Middle frontal gyrus (tissue), 1 donor: ENCODE data around the gene IL1A.
"Not testable (repeated sequence)": the region's sequence is repeated elsewhere in the genome, so short reads cannot be mapped to it uniquely, and the experiment has no call there.

ENCODE experiments used
- DNase-seq: peaks from one replicate; pipeline ENCODE4 v3.0.0-alpha.2; 2015; ENCODE audit warnings: low spot score; ENCODE audit errors: extremely low spot score

IL1A gene, protein sequence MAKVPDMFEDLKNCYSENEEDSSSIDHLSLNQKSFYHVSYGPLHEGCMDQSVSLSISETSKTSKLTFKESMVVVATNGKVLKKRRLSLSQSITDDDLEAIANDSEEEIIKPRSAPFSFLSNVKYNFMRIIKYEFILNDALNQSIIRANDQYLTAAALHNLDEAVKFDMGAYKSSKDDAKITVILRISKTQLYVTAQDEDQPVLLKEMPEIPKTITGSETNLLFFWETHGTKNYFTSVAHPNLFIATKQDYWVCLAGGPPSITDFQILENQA

DNA sequence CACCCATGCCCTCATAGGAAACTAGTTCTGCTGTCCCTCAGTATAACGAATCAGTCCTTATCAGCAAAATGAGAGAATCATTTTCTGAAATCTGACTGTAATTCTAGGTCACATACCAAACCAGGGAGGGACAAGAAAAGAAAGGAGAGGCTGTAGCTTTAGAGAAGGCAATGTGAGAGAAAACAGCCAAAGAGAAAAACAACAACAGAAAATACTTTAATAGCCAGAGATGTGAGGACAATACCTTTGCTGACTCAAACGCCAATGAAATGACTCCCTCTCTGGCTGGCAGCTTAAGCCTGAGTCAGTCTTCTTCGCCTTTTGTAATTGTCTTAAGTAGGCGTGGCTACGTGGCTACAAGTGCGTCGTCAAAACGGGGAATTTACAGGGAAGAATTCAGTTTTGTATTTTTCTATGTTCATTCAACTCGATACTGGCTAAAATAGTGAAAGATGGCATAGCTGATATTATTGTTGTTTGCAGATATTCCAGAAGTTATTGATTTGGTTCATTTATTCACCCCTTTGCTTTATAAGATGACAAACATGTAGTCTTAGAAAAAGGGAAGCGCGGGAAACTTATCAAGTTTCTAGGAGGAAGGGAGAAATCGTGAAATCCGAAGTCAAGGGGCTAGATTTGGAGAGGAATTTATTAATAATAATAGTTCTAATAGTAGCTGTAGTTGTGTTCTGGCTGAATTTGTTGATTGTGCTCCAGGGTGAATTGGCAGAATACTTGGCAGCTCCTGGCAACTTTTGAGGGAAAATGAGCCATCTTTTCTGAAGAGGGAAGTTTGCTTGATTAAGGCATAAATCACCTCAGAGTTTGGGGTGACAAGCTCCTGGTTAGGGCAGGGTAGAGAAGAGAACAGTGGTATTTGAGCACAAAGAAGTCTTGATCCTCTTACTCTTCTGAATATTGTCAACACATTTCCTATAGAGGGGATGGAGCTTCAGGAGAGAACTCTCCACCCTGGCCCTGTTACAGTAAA lies at the start of gene IL1A:
IL1A (minus strand) TSS at position 295 of the 991 bp plus-strand sequence. CDS start 723 bp downstream, outside the sequence.
- no peak for DNase-seq

DNA sequence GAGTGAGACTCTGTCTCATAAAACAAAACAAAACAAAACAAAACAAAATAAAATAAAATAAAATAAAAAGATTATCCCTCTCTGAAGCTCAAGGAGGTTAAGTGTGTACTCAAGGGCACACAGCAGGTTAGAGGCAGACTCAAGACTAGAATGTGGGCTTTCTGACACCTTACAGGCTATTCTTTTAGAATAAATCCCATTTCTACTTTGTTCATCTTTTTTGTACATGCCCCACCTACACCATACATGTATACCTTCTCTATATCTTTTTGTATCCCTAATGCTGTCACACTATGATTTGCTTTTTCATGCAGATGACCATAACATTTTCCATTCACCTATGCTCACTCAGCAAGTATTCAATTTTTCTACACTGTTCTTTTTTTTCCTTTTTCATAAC lies 49.7 kb upstream of the IL1A start:
- DNase-seq: no peak

DNA sequence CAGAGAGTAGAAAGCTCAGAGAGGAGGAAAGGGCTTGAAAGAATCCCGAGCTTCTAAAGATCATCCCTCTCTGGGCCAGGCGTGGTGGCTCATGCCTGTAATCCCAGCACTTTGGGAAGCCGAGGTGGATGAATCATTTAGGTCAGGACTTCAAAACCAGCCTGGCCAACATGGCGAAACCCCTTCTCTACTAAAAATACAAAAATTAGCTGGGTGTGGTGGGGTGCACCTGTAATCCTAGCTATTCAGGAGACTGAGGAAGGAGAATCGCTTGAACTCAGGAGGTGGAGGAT lies 49.3 kb upstream of the IL1A start:
- not testable (repeated sequence) for DNase-seq

DNA sequence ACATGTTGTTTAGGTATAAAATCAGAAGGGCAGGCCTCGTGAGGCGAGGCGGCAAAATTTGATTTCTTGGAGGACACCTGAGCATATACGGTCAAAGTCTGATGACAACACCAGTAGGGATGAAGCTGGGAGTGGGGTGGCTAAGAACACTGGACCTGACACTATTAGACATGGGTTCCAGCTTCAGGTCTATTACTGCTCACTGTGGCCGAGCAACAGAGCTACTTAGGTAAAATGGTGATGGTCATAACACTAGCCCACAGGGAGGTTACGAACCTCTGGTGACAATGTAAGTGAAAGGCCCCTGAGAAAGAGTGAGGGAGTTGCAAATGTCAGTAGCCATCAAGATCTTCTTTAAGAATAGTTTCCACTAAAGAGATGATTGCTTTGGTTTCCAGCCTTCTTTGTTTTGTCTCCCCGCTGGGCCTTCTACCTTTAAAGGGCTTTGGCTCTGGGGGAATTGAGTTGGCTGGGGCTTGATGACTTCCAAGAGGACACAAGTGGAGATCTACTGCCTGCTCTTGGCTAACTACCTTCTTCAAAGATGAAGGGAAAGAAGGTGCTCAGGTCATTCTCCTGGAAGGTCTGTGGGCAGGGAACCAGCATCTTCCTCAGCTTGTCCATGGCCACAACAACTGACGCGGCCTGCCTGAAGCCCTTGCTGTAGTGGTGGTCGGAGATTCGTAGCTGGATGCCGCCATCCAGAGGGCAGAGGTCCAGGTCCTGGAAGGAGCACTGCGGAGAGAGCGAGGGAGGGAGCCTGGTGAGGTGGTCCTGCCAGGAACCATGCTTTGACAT lies 48.7 kb upstream of the IL1A start:
- DNase-seq: no peak

DNA sequence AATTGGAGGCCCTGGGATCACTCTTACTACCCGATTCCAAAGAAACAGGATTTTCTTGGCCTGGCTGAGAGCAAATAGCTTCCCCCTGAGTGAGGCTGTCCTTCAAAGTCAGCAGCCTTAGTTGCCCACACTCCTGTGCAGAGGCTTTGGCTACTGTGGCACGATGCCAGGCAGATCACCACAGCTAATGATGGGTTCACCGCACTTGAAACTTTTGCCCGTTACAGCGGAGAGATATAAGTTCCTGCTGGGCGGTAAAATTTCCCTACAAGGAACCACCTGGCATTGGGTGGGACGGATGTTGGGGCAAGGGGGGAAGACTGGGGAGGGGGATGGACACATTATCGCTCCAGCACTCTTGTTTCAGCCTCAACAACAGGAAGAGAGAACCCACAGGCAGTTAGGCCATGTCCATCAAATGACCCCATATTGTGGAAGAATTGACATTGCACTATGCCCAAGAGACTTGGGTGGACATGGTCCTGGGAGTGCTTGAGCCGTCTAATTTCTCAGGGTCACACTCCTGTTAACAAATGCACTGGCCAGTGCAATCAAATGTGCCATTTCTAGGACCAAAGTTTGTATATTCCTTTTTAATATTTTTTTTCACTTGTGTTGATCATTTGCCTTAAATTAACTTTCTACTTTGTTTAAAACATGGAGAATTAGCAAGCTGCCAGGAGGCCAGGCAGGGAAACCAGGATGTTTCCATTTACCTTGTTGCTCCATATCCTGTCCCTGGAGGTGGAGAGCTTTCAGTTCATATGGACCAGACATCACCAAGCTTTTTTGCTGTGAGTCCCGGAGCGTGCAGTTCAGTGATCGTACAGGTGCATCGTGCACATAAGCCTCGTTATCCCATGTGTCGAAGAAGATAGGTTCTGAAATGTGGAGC lies 47.9 kb upstream of the IL1A start:
- no peak for DNase-seq

DNA sequence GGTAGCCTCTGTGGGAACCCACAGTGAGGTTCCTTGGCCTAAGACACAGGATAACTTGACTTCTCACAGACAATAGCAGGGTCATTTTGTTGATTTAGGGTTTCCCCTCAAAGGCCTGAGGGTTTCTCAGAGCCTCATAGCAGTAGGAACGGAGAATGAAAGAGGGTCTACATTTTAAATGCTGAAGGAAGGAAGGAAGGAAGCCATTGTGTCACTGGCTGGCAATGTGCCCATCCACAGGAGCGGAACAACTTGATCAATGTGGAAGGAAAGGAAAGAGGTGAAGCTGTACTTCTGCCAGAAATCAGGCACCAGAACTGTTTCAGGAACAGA lies 47.2 kb upstream of the IL1A start:
- DNase-seq: no peak

DNA sequence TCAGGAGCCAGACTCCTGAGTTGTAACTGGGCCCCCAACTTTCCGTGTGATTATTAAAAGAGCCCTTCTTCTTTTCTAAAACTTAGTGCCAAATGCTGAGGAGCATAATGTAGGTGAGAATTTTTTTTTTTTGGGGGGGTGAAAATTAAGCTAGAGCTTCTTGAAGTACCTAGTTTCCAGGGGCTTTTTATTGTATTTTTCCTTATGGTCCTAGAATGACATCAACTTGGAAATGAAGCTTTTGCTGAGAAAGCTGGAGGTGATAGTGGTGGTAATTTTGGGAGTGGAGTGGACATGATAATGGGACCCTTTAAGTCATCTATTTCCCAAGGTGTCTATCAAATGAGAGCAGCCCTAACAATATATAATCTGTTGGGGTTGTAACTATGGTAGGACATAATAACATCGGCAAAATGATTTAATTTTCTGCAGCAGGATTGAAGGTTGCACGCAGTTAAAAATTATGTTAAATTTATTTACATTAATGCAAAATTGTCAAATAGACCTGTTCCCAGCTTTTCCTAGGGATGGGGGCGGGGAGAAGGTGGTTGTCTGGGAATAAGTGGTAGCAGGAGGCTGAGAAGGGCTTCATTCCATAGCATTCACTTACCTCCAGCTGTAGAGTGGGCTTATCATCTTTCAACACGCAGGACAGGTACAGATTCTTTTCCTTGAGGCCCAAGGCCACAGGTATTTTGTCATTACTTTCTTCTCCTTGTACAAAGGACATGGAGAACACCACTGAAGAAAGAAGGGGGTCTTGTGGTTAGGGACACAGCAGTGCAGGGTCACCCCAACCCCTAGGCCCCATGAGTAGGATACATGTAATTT lies 46.6 kb upstream of the IL1A start:
- no peak for DNase-seq

DNA sequence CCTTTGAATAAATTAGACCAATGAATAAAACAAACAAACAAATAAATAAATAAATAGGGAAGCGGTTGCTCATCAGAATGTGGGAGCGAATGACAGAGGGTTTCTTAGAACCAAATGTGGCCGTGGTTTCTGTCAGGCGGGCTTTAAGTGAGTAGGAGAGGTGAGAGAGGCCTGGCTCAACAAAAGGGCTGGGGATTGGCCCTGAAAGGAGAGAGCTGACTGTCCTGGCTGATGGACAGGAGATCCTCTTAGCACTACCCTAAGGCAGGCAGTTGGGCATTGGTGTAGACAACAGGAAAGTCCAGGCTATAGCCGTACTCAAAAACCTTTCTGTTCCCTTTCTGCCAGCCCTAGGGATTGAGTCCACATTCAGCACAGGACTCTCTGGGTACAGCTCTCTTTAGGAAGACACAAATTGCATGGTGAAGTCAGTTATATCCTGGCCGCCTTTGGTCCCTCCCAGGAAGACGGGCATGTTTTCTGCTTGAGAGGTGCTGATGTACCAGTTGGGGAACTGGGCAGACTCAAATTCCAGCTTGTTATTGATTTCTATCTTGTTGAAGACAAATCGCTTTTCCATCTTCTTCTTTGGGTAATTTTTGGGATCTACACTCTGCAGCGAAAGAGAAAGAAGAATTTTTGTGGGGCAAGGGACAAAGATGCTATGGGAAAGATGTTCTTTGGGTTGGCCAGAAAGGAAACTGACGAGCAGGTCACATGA lies 45.8 kb upstream of the IL1A start:
- no peak for DNase-seq

DNA sequence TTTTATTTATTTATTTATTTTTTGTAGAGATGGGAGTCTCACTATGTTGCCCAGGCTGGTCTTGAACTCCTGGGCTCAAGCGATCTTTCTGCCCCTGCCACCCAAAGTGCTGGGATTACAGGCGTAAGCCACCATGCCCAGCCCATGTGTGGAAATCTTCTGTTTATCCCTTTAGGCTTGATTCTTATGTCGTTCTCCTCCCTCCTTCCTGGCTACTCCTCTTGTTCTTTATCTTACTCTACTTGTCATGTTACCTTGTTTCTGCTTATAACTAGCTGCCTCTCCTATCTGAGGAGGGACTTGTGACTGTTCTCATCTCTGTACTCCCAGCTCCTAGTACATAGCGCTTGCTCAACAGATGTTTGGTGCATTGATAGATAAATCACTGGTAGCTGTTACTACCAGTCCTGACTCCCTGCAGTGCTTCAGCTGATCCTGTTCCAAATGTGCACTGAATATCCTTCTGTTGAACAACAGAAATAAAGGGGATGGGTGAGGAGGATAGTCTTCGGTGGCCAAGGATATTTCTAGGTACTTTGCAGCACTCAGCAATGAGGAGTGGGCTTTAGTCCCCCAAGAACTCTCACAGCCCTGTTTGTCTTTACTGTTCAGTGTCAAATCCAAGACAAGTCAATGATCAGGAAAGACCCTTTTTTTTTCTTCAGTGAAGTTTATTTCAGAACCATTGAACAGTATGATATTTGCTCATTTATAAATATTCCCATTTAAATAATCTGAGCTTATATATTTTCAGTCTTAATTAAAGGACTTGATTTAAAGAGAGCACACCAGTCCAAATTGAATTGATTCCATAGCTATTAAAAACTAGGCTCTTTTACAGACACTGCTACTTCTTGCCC lies 45.0 kb upstream of the IL1A start:
- DNase-seq: no peak

DNA sequence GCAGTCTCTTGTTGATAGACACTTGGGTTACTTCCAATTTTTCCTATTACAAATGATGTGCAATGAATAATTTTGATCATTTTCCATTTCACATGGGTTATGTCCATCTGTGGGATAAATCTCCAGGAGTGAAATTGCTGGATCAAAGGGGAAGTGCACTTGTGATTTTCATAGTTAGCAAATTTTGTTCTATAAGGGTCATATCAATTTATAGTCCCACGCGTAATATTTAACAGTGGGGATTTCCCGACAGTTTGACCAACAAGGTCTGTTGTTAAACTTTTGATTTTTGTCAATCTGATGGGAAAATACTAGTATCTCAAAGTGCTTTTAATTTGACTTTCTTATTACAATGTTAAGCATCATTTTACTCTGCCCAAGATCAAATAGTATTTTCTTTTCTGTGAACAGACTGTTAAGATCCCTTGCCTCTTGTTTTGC lies 44.0 kb upstream of the IL1A start:
- no peak for DNase-seq

DNA sequence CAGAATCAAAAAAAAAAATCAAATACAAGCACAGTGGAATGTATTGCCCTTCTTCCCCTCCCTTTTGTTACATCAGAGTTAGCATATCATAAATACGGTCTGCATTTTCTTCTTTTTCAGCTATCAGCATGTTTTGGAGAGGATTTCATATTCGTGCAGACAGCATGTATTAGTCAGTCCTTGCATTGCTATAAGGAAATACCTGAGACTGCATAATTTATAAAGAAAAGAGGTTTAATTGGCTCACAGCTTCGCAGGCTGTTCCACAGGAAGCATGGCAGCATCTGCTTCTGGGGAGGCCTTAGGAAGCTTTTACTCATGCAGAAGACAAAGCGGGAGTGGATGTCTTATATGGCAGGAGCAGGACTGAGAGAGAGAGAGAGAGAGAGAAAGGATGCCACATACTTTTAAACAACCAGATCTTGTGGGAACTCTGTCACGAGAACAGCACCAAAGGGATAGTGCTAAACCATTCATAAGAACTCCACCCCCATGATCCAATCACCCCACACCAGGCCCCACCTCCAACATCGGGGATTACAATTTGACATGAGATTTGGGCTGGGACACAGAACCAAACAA lies 43.4 kb upstream of the IL1A start:
- DNase-seq: no peak

DNA sequence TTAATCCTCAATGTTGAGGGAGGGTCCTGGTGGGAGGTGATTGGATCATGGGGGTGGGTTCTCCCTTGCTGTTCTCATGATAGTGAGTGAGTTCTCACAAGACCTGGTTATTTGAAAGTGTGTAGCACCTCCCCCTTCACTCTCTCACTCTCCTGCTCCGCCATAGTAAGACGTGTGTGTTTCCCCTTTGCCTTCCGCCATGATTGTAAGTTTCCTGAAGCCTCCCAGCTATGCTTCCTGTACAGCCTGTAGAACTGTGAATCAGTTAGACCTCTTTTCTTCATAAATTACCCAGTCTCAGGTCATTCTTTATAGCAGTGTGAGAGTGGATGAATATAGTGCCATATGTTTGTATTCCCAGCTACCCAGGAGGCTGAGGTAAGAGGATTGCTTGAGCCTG lies 42.7 kb upstream of the IL1A start:
- no peak for DNase-seq

DNA sequence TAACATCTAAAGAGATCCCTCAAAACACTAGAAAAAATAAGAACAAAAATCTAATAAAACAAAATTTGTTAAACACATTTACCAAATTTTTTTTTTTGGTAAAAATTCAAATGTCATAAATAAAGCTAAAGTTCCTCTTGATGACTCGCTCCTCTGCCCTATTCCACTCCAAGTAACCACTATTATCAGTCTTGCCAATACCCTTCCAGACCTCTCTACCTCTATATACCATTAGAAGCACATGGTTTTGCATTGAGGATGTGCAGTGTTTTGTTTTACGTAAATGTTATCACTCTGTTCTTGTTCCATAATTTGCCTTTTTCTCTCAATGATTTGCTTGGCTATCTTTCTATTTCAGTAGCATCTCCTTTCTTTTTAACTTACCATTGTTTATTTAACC lies 41.4 kb upstream of the IL1A start:
- DNase-seq: no peak

DNA sequence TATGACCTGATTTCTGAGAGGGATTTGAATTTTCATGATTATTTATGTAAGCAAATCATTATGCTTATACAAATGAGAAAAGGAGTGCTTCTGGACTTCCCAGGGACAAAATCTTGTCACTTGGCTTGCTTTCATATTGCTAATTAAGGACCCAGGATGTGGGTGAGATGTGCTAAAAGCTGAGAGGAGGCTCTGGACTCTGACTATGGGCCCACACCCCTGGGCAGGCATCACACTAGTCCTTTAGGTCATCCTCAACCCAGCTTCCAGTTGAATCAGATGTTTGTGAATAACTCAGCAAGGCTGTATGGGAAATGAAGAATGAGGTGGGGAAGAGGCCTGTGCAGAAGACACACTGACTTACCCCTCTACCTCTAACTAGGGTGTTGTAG lies 40.4 kb upstream of the IL1A start:
- no peak for DNase-seq

DNA sequence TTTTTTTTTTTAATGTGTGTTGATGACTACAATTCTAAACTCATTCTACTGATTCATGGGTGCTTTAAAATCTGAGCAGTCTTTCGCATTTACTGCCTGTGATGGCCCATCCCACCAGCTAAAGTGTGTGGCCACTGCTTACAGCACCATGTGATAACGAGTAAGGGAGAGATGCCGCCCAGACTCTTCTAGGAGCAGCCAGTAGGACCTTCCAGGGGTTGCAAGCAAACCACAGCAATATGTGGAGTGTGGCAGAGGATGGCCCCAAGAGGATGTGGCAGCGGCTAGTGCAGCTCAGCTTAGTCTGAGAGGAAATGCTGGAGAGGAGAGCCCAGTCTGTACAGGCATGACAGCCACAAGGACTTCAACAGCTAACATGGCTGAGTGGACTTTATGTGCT lies 37.4 kb upstream of the IL1A start:
- DNase-seq: no peak

DNA sequence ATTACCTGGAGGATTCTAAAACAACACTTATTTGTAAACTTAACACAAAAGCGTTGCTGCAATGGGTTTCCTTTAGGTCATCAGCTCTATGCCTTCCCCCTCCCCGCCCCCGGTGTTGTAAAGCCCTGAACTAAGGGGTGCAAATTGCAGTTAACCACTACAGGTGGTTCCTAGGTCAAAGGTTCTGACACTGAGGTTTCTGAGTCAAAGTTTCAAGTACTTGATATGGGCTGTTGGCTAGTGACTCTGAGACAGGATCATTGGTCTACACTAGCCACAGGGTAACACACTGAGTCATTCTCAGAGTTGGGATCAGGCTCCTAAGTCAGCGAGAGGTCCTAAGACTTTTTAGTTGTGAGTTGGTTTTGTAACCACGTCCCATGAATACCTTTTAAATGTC lies 36.8 kb upstream of the IL1A start:
- no peak for DNase-seq

DNA sequence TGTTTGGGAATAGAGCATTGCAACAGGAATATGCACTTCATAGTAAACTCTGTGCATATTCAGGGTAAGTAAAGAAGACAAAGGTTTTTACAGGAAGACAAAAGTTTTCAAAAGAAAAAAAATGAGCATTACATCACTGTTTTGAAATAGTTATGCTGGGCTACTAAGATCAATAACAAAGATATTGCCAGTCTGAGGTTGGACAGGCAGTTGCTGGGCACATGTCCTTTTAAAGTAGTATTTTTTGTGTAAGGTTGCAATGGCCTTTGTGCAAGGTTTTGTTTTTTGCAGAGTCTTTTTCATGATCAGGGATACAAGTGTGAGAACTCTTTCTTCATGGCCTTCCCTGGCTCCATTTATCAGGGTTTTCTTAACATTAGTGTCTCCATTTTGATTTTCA lies 36.0 kb upstream of the IL1A start:
- DNase-seq: no peak

DNA sequence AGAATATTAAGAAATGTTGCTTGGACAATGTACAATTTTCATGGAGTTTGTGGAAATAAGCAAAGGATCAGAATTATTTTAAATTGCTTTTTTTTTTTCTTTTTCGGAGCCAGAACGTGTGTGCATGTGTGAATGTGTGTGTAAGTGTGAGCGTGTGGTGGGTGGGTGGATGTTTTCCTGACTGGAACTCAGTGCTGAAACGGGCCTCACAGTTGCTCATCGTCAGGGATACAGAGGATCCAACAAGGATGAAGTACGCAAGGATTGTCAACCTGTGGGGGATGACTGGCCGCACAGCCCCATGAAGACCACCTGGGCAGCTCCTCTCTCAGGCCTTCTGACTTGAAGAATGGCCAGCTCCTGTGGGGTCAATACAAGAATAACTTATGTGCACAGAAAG lies 34.8 kb upstream of the IL1A start:
- no peak for DNase-seq
